Measurements from ENCODE around the gene SMPD2.

DNA sequence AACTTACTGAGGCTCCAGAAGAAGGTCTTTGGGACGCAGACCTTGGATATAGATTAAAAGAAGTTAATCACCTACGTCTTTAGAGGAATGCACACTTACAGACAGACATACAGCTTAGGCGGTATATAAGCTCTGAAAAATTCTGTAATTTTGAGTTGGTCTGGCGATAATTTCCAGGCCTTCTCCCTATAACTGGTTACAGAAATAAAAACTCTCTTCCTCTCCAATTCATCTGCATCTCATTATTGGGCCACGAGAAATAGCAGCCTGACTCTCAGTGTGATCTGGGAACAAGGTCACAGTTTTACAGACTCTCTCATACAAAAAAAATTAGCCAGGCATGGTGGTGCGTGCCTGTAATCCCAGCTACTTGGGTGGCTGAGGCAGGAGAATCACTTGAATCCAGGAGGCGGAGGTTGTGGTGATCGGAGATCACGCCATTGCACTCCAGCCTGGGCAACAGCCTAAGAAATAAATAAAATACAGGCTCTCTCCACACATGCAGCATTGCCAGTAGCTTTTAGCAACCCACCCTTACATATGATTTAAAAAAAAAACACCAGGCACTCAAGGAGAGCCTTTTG is 37.8 kb downstream of the SMPD2 start:
- TF ChIP-seq, protein P1, sequence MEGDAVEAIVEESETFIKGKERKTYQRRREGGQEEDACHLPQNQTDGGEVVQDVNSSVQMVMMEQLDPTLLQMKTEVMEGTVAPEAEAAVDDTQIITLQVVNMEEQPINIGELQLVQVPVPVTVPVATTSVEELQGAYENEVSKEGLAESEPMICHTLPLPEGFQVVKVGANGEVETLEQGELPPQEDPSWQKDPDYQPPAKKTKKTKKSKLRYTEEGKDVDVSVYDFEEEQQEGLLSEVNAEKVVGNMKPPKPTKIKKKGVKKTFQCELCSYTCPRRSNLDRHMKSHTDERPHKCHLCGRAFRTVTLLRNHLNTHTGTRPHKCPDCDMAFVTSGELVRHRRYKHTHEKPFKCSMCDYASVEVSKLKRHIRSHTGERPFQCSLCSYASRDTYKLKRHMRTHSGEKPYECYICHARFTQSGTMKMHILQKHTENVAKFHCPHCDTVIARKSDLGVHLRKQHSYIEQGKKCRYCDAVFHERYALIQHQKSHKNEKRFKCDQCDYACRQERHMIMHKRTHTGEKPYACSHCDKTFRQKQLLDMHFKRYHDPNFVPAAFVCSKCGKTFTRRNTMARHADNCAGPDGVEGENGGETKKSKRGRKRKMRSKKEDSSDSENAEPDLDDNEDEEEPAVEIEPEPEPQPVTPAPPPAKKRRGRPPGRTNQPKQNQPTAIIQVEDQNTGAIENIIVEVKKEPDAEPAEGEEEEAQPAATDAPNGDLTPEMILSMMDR (IDR thresholded peaks at IDR 0.05) = no peak
- no peak for TF ChIP-seq POLR2A (IDR thresholded peaks at IDR 0.05)
